Endothelial cell of umbilical vein (primary cell): Measurements from ENCODE around the gene PYGO1.

Source experiments
- CTCF ChIP-seq, 2 donors: IDR thresholded peaks; 1 replicate in 1 of 2; 2 replicates in 1 of 2; pipeline ENCODE4 v1.5.1; 2011; ENCODE audit warnings: low read length in 2 of 2, mild to moderate bottlenecking in 2 of 2, moderate library complexity in 2 of 2, control low read depth in 1 of 2, inconsistent platforms in 1 of 2, low read depth in 1 of 2; ENCODE audit not compliant: insufficient read depth in 1 of 2; ENCODE audit errors: extremely low read depth in 1 of 2
- FOS ChIP-seq: IDR thresholded peaks from 2 replicates; pipeline ENCODE4 v1.6.1; 2011; ENCODE audit warnings: mild to moderate bottlenecking, low read length, moderate library complexity, borderline replicate concordance; ENCODE audit not compliant: insufficient read depth
- POLR2A ChIP-seq: IDR thresholded peaks from 2 replicates; pipeline ENCODE4 v1.6.1; 2012; ENCODE audit warnings: low read depth, mild to moderate bottlenecking, control low read depth, low read length

- TF ChIP-seq CTCF (IDR thresholded peaks at IDR 0.05; ENCODE audit: extremely low read depth in 1 of 2, insufficient read depth in 1 of 2, low read depth in 1 of 2, low read length in 2 of 2) (no peak), FOS (no peak), POLR2A (no peak)
Measured at GRCh38 chr15:55588815-55589115, 620 bp upstream of the PYGO1 start.
